ENCODE data around the gene ATP8B4.
A peak's percentile ranks its signal among the peaks of the same experiment; 100 is the strongest.

Gene ATP8B4

GRCh38 chr15:50049871-50050270 is 69.2 kb downstream of the ATP8B4 start:
- no peaks in the 10 kb centered on the region for H3K4me1 ChIP-seq (ENCODE audit: insufficient read depth, low read length, poor library complexity, severe bottlenecking)

GRCh38 chr15:50046867-50047266 is 72.2 kb downstream of the ATP8B4 start:
- Histone ChIP-seq H3K9me2 (replicated peaks; ENCODE audit: low read depth, low read length) (no peaks in the 10 kb centered on the region), H2AFZ (ENCODE audit: low read length) (no peak overlapping the region), H3K4me2 (ENCODE audit: low read depth, low read length, poor library complexity, severe bottlenecking) (no peak overlapping the region), H4K20me1 (ENCODE audit: insufficient read depth, low read length, poor library complexity, severe bottlenecking) (no peaks in the 10 kb centered on the region), H3K27me3 (ENCODE audit: insufficient read depth, low read length, poor library complexity, severe bottlenecking) (no peaks in the 10 kb centered on the region), H3K79me2 (ENCODE audit: insufficient read depth, low read length) (no peaks in the 10 kb centered on the region), H3K9ac (ENCODE audit: low read depth, low read length, poor library complexity, severe bottlenecking) (no peak overlapping the region), H3K36me3 (ENCODE audit: insufficient read depth, low read length) (no peaks in the 10 kb centered on the region), H3K4me3 (ENCODE audit: low read length, poor library complexity, severe bottlenecking) (no peak overlapping the region), H3F3A (ENCODE audit: low read depth) (no peaks in the 10 kb centered on the region), H3K9me3 (ENCODE audit: insufficient read depth, low read depth, low read length) (peaks cover 3% of the 10 kb centered on the region; the same call in 1 of the 2 replicates), H3K4me1 (ENCODE audit: insufficient read depth, low read length, poor library complexity, severe bottlenecking) (no peaks in the 10 kb centered on the region)
- TF ChIP-seq CTCF (conservative IDR thresholded peaks at IDR 0.05; ENCODE audit: low read length), result no peak
- TF ChIP-seq EZH2phosphoT487 (IDR thresholded peaks at IDR 0.05; ENCODE audit: borderline replicate concordance), result no peak

More at GRCh38 chr15:50049871-50050270, 69.2 kb downstream of the ATP8B4 start:
- Histone ChIP-seq H3K27me3 (ENCODE audit: insufficient read depth, low read length, poor library complexity, severe bottlenecking) (no peaks in the 10 kb centered on the region), H3K9me2 (replicated peaks; ENCODE audit: low read depth, low read length) (no peaks in the 10 kb centered on the region), H3K4me2 (ENCODE audit: low read depth, low read length, poor library complexity, severe bottlenecking) (no peak overlapping the region), H2AFZ (ENCODE audit: low read length) (no peak overlapping the region), H3F3A (ENCODE audit: low read depth) (no peaks in the 10 kb centered on the region), H3K9me3 (ENCODE audit: insufficient read depth, low read depth, low read length) (no peaks in the 10 kb centered on the region), H4K20me1 (ENCODE audit: insufficient read depth, low read length, poor library complexity, severe bottlenecking) (no peaks in the 10 kb centered on the region), H3K4me3 (ENCODE audit: low read length, poor library complexity, severe bottlenecking) (no peak overlapping the region), H3K36me3 (ENCODE audit: insufficient read depth, low read length) (no peaks in the 10 kb centered on the region), H3K79me2 (ENCODE audit: insufficient read depth, low read length) (no peaks in the 10 kb centered on the region), H3K9ac (ENCODE audit: low read depth, low read length, poor library complexity, severe bottlenecking) (no peak overlapping the region)
- no peak for TF ChIP-seq CTCF (conservative IDR thresholded peaks at IDR 0.05; ENCODE audit: low read length)
- TF ChIP-seq EZH2phosphoT487 (IDR thresholded peaks at IDR 0.05; ENCODE audit: borderline replicate concordance), result no peak

DNA sequence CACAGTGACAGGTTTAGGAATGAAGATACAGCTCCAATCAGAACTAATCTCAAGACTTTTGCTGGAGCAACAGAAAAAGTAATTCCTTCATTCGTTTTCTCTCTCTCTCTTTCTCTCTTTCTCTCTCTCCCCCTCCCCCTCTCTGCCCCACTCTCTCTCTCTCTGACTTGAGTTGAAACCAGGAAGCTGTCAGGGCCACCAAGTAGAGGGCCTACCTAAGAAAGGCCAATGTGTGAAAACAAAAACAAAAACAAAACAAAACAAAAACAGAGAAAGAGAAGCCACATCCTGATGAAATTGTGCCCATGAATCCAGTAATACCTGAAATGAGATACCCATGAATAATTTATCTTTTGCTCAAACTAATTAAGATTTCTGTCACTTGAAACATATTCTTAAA is 72.9 kb downstream of the ATP8B4 start:
- Histone ChIP-seq H3K4me3 (ENCODE audit: low read length, poor library complexity, severe bottlenecking) (no peak overlapping the region), H3K9ac (ENCODE audit: low read depth, low read length, poor library complexity, severe bottlenecking) (no peak overlapping the region), H3K36me3 (ENCODE audit: insufficient read depth, low read length) (no peaks in the 10 kb centered on the region), H3K4me2 (ENCODE audit: low read depth, low read length, poor library complexity, severe bottlenecking) (no peak overlapping the region), H3K9me3 (ENCODE audit: insufficient read depth, low read depth, low read length) (peaks cover 3% of the 10 kb centered on the region; the same call in 1 of the 2 replicates), H3F3A (ENCODE audit: low read depth) (no peaks in the 10 kb centered on the region), H3K79me2 (ENCODE audit: insufficient read depth, low read length) (no peaks in the 10 kb centered on the region), H3K9me2 (replicated peaks; ENCODE audit: low read depth, low read length) (no peaks in the 10 kb centered on the region), H3K27me3 (ENCODE audit: insufficient read depth, low read length, poor library complexity, severe bottlenecking) (no peaks in the 10 kb centered on the region), H3K4me1 (ENCODE audit: insufficient read depth, low read length, poor library complexity, severe bottlenecking) (no peaks in the 10 kb centered on the region), H2AFZ (ENCODE audit: low read length) (peak overlapping the region; percentile 11; the same call in 1 of the 2 replicates), H4K20me1 (ENCODE audit: insufficient read depth, low read length, poor library complexity, severe bottlenecking) (no peaks in the 10 kb centered on the region)
- TF ChIP-seq CTCF (conservative IDR thresholded peaks at IDR 0.05; ENCODE audit: low read length), result no peak

Measured in Loucy (cell line).